Measurements from ENCODE around the gene NR2E3. TPM values are rescaled to one million over a fixed set of nuclear protein-coding genes. Genes with fewer than 3 reads are reported as not detected.
"Not testable (repeated sequence)": the region's sequence is repeated elsewhere in the genome, so short reads cannot be mapped to it uniquely, and the experiment has no call there.

The NR2E3 gene
- total RNA-seq, 1 experiment from 2014 or later, result 0.43 TPM

DNA sequence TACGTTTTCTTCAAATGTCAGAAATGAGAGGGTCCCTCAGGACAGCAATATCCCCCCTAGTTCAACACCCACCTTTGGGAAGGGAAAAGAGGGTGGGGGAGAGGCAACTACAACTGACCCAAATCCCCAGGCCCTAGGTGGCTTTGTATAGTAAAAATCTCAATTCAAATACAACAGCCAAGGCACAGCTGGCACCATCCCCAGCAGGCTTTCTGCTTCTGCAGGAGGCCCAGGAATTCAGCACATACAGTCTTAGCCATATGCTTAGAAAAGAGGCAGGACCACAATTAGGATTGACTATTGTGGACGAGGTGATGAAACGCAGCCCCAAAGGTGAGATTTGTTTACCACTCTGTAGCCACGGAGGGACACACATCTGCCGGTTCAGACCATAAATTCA, 15.8 kb downstream of the NR2E3 start:
- Histone ChIP-seq H3K36me3 (peaks cover 49% of the 10 kb centered on the region), H3K27me3 (no peaks in the 10 kb centered on the region), H3K9me3 (peaks cover 11% of the 10 kb centered on the region), H3K4me3 (no peak overlapping the region)
- DNase-seq, result no peak

GRCh38 chr15:71830981-71831380, 20.6 kb downstream of the NR2E3 start:
- Histone ChIP-seq H3K27me3 (no peaks in the 10 kb centered on the region), H3K9me3 (no peaks in the 10 kb centered on the region), H3K36me3 (peaks cover 29% of the 10 kb centered on the region), H3K4me3 (no peak overlapping the region)
- DNase-seq, result no peak

- Histone ChIP-seq H3K9me3 (no peaks in the 10 kb centered on the region), H3K36me3 (peaks cover 4% of the 10 kb centered on the region), H3K4me3 (no peak overlapping the region), H3K27me3 (no peaks in the 10 kb centered on the region)
- DNase-seq, result no peak
These were observed 31.2 kb downstream of the NR2E3 start for GRCh38 chr15:71841563-71841962.

GRCh38 chr15:71844916-71845315, 34.6 kb downstream of the NR2E3 start:
- H3K9me3 ChIP-seq, result no peaks in the 10 kb centered on the region
- no peak overlapping the region for H3K4me3 ChIP-seq
- DNase-seq, result no peak
- H3K27me3 ChIP-seq, result no peaks in the 10 kb centered on the region
- H3K36me3 ChIP-seq, result peaks cover 9% of the 10 kb centered on the region

DNA sequence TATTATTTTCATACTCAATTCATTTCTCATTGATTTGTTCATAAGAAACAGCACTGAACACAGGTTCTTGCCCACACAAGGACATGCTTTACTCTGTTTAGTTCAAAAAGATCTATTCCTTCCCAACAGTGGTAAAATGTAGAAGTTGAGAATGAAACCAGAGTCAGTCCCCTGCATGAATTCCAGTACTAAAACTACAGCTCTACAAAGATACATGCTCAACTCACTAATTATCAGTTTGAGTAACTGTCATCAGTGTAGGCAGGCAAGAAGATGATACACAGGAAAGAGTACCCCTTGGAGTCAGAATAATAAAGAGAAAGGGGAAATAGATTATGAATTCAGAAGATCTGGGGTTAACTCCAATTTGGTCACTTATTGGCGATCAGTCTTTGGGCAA, 43.2 kb downstream of the NR2E3 start:
- Histone ChIP-seq H3K9me3 (no peaks in the 10 kb centered on the region), H3K27me3 (no peaks in the 10 kb centered on the region), H3K4me3 (no peak overlapping the region), H3K36me3 (peaks cover 34% of the 10 kb centered on the region)
- no peak for DNase-seq

DNA sequence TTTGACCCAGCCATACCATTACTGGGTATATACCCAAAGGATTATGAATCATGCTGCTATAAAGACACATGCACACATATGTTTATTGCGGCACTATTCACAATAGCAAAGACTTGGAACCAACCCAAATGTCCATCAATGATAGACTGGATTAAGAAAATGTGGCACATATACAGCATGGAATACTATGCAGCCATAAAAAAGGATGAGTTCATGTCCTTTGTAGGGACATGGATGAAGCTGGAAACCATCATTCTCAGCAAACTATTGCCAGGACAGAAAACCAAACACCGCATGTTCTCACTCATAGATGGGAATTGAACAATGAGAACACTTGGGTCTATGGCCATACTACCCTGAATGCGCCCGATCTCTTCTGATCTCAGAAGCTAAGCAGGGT, 47.9 kb downstream of the NR2E3 start:
- H3K9me3 ChIP-seq, DNase-seq, H3K4me3 ChIP-seq, H3K27me3 ChIP-seq: not testable (repeated sequence)
- H3K36me3 ChIP-seq, result peaks cover 15% of the 10 kb centered on the region
